Fibroblast of skin of left quadriceps (primary cell): ENCODE measurements around the gene MYL6B.
A peak's percentile ranks its signal among the peaks of the same experiment; 100 is the strongest.
"Not testable (repeated sequence)": the region's sequence is repeated elsewhere in the genome, so short reads cannot be mapped to it uniquely, and the experiment has no call there.

ENCODE experiments used
- DNase-seq, 2 experiments: peaks; one replicate each; pipeline ENCODE4 v3.0.0-alpha.2; 2013; ENCODE audit warnings: low read depth in 2 of 2

MYL6B gene

GRCh38 chr12:56152756-56153677 is 630 bp downstream of the MYL6B start:
- DNase-seq: no peak

GRCh38 chr12:56153678-56154065 is 1.3 kb downstream of the MYL6B start:
- DNase-seq: no peak

DNA sequence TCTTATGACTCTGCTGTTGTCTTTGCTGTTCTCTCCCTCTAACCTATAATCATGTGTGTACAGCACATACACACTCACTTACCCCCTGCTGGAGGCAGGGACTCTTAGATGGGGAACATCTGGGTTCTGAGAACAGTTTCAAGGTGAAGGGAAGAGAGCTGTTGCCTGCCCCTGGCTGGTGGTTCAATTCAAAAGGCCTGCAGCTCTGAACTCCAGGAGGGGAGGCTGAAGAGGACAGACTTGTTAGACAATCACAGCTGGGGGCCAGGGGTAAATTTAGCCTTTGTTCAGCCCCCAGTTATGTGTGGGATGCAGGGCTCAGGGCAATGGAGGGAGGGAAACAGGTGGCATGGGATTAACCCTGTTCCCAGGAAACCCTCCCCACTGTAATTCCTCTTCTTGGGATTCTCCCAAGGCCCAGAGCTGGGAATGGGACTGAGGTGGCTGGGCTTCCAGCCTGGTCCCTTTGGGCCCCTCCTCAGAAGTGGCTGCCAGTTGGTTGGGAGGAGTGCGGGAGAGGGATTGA is 1.9 kb downstream of the MYL6B start:
- DNase-seq: no peak

GRCh38 chr12:56154818-56155217 is 2.4 kb downstream of the MYL6B start:
- DNase-seq: no peak

DNA sequence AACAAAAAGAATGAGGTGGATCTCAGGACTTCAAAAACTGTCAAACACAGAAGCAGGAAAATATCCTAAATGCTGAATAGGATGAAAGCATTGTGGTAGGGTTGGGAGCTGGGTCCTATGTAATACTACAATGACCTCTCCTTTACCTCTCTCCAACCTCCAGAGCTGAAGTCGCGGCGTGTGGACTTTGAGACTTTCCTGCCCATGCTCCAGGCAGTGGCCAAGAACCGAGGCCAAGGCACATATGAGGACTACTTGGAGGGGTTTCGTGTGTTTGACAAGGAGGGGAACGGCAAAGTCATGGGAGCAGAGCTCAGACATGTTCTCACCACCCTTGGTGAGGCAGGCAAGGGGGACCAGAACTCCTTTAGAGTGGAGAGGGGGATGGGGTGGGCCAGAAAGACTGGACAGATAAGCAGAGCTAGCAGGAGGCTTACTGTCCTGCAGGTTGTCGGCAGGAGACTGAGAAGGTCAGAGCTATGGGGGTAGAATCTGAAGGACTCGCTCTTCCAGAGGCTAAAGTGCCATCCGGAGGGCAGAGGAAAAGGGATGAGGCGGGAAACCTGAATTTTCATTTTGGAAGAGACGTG is 3.0 kb downstream of the MYL6B start:
- DNase-seq: no peak

DNA sequence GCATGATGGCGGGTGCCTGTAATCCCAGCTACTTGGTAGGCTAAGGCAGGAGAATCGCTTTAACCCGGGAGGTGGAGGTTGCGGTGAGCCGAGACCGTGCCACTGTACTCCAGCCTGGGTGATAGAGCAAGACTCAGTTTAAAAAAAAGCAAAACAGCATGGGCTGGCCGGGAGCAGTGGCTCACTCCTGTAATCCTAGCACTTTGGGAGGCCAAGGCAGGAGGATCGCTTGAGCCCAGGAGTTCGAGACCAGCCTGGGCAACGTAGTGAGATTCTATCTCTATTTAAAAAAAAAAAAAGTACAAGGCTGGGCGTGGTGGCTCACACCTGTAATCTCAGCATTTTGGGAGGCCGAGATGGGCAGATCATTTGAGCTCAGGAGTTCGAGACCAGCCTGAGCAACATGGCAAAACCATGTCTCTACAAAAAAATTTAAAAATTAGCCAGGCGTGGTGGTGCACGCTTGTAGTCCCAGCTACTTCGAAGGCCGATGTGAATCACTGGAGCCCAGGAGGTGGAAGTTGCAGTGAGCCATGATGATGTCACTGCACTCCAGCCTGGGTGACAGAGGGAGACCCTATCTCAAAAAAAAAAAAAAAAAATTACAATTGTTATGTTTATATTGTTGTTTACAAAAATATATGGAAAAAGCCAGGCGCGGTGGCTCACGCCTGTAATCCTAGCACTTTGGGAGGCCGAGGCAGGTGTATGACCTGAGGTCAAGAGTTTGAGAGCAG is 4.2 kb downstream of the MYL6B start:
- DNase-seq: not testable (repeated sequence)

- peak; percentile 80 for DNase-seq
These were observed 5.0 kb downstream of the MYL6B start for GRCh38 chr12:56157201-56158028.

GRCh38 chr12:56158029-56158925 is 5.9 kb downstream of the MYL6B start, which contains the start of gene MYL6:
MYL6 (plus strand) TSS chr12:56158359; CDS start chr12:56158402, 43 bp downstream.
- DNase-seq: peak; percentile 95

- DNase-seq: peak; percentile 47 to 59
These were observed 6.6 kb downstream of the MYL6B start for GRCh38 chr12:56158926-56159461.

- no peak for DNase-seq
These were observed 7.2 kb downstream of the MYL6B start for GRCh38 chr12:56159482-56160192.

GRCh38 chr12:56160193-56160763 is 7.9 kb downstream of the MYL6B start:
- DNase-seq: no peak

DNA sequence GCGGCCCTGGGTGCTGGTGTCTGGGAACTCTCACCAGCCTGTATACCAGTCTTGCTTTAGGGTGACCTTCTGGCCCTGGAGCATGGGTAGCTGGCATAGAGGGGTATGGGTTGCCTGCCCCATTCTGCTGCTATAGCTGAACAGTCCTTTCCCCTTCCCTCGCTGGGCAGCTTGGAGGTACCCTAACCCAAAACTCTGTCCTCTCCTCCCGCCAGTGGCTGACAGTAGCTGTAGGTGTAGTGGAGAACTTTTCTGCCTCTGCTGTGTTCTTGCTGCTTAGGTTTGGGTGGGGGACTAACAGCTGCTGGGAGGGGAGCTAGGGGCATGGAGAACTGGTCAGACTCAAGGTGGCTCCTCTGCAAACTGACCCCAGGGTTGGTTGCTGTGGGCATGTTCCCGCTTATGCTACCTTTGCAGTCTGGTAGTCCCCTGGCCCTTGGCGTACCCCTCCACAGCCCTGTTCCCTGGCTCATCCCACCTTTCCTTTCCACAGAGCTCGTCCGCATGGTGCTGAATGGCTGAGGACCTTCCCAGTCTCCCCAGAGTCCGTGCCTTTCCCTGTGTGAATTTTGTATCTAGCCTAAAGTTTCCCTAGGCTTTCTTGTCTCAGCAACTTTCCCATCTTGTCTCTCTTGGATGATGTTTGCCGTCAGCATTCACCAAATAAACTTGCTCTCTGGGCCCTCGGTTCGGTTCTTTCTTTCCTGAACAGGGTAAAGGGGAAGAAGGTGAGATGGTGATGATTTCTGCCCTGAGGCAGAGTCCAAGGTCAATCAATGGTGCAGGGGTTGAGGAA is 8.7 kb downstream of the MYL6B start:
- no peak for DNase-seq

DNA sequence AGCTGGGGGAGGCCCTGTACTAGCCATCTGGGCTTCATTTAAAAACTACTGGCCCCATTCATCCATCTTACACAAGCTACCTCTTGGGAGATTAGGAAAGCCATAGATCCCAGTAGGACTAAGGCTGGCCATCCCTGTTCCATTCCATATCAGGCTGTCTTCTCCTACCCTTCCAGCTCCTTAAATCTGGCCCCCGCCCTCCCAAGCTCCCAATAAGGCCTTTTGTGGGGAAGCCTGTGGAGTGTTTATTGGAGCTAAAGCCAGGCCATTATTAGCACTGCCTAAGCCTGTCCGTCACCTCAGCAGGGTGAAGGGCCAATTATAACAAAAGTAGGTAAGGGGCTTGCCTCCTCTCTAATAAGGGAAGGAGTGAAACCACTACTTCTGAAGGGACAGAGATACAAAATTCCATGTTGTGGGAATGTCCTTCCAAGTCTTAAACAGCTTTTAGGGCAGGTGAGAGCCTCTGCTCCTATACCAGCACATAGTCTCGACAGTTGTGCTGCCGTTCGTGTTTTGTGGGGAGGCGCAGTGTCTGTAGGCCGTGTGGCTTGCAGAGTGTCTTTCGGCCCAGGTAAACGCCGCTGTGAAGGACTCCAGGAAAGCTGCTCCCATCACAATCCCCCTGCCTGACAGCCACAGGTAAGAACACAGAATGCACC is 9.4 kb downstream of the MYL6B start:
- DNase-seq: no peak

- DNase-seq: no peak
These were observed 10.3 kb downstream of the MYL6B start for GRCh38 chr12:56162468-56163290.

GRCh38 chr12:56163533-56164344 is 11.4 kb downstream of the MYL6B start:
- no peak for DNase-seq

DNA sequence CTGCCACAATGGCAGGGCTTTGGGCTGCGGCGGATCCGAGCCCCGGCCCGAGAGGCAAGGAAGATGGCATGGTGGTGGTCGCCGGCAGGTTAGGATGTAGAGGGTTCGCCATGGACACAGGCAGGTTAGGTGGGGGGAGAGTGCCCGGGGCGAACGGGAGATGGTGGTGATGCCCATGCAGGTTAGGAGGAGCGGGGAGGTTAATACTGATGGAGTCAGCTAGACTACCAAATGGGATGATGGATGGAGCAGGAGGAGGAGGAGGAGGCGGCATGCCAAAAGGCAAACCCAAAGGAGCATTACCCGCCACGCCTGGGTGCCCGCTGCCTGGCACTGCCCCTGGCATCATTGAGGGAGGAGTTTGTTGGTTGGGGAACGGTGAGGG is 11.9 kb downstream of the MYL6B start:
- no peak for DNase-seq
